ENCODE data around the gene ADGRL3.

DNA sequence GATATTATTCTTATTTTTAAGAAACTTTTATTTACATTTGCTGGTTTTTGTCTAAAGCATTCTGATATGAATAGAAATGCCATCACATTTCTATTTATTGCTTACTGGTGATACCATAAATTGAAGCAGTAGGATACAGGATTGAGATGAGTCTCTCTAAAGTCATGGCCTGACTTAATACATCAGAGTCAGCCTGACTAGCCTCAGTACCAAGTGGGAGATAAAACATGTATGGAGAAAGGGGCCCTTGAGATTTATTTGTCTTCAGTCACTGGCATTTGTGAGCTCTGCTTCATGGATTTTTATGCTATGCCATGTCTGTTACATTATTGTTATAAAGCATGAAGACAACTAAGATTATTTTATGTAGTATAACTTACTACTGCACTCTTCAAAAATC, 465.5 kb downstream of the ADGRL3 start:
- no peak for TF ChIP-seq POLR2AphosphoS5 (IDR thresholded peaks at IDR 0.05)
- TF ChIP-seq, protein P1, sequence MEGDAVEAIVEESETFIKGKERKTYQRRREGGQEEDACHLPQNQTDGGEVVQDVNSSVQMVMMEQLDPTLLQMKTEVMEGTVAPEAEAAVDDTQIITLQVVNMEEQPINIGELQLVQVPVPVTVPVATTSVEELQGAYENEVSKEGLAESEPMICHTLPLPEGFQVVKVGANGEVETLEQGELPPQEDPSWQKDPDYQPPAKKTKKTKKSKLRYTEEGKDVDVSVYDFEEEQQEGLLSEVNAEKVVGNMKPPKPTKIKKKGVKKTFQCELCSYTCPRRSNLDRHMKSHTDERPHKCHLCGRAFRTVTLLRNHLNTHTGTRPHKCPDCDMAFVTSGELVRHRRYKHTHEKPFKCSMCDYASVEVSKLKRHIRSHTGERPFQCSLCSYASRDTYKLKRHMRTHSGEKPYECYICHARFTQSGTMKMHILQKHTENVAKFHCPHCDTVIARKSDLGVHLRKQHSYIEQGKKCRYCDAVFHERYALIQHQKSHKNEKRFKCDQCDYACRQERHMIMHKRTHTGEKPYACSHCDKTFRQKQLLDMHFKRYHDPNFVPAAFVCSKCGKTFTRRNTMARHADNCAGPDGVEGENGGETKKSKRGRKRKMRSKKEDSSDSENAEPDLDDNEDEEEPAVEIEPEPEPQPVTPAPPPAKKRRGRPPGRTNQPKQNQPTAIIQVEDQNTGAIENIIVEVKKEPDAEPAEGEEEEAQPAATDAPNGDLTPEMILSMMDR (IDR thresholded peaks at IDR 0.05) = no peak
- TF ChIP-seq EP300 (IDR thresholded peaks at IDR 0.05) = no peak

Measured in suprapubic skin (tissue), 4 donors.